Uterus (tissue), 2 donors: Measurements from ENCODE around the gene RASSF8.

Experiments
- CTCF ChIP-seq, 4 experiments: fragments of 200-600 bp in 2 of 4; fragments of 450-650 bp in 2 of 4; sonication (generic) in 2 of 4; IDR thresholded peaks; one replicate each; pipeline ENCODE4 v1.5.1; 2016 to 2019; ENCODE audit warnings: antibody characterized with exemption in 4 of 4, mild to moderate bottlenecking in 2 of 4, moderate library complexity in 1 of 4
- POLR2A ChIP-seq, 2 donors: fragments of 450-650 bp; IDR thresholded peaks; one replicate each; pipeline ENCODE4 v1.6.1; 2016; ENCODE audit warnings: antibody characterized with exemption in 2 of 2, mild to moderate bottlenecking in 1 of 2, moderate library complexity in 1 of 2

GRCh38 chr12:25984759-25985158, 26.3 kb downstream of the RASSF8 start:
- no peak for TF ChIP-seq CTCF (IDR thresholded peaks at IDR 0.05)
- no peak for TF ChIP-seq POLR2A (IDR thresholded peaks at IDR 0.05)
